Rectal smooth muscle tissue (tissue), 1 donor: ENCODE results near the gene CIT.

Source experiments
- H3K27ac ChIP-seq: one replicate; pipeline ENCODE4 v1.7.0; 2013; ENCODE audit warnings: low read depth, low read length, inconsistent platforms
- H3K27me3 ChIP-seq: one replicate; pipeline ENCODE4 v1.7.0; 2013; ENCODE audit warnings: low read length; ENCODE audit not compliant: control insufficient read depth, insufficient read depth
- H3K36me3 ChIP-seq: one replicate; pipeline ENCODE4 v1.7.0; 2013; ENCODE audit warnings: low read length; ENCODE audit not compliant: control insufficient read depth, insufficient read depth
- H3K4me1 ChIP-seq: one replicate; pipeline ENCODE4 v1.7.0; 2013; ENCODE audit warnings: low read length; ENCODE audit not compliant: control insufficient read depth, insufficient read depth
- H3K4me3 ChIP-seq: one replicate; pipeline ENCODE4 v1.7.0; 2013; ENCODE audit warnings: low read length
- H3K9ac ChIP-seq: one replicate; pipeline ENCODE4 v1.7.0; 2013; ENCODE audit warnings: low read length

The CIT gene, protein sequence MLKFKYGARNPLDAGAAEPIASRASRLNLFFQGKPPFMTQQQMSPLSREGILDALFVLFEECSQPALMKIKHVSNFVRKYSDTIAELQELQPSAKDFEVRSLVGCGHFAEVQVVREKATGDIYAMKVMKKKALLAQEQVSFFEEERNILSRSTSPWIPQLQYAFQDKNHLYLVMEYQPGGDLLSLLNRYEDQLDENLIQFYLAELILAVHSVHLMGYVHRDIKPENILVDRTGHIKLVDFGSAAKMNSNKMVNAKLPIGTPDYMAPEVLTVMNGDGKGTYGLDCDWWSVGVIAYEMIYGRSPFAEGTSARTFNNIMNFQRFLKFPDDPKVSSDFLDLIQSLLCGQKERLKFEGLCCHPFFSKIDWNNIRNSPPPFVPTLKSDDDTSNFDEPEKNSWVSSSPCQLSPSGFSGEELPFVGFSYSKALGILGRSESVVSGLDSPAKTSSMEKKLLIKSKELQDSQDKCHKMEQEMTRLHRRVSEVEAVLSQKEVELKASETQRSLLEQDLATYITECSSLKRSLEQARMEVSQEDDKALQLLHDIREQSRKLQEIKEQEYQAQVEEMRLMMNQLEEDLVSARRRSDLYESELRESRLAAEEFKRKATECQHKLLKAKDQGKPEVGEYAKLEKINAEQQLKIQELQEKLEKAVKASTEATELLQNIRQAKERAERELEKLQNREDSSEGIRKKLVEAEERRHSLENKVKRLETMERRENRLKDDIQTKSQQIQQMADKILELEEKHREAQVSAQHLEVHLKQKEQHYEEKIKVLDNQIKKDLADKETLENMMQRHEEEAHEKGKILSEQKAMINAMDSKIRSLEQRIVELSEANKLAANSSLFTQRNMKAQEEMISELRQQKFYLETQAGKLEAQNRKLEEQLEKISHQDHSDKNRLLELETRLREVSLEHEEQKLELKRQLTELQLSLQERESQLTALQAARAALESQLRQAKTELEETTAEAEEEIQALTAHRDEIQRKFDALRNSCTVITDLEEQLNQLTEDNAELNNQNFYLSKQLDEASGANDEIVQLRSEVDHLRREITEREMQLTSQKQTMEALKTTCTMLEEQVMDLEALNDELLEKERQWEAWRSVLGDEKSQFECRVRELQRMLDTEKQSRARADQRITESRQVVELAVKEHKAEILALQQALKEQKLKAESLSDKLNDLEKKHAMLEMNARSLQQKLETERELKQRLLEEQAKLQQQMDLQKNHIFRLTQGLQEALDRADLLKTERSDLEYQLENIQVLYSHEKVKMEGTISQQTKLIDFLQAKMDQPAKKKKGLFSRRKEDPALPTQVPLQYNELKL (N-terminal part only)

DNA sequence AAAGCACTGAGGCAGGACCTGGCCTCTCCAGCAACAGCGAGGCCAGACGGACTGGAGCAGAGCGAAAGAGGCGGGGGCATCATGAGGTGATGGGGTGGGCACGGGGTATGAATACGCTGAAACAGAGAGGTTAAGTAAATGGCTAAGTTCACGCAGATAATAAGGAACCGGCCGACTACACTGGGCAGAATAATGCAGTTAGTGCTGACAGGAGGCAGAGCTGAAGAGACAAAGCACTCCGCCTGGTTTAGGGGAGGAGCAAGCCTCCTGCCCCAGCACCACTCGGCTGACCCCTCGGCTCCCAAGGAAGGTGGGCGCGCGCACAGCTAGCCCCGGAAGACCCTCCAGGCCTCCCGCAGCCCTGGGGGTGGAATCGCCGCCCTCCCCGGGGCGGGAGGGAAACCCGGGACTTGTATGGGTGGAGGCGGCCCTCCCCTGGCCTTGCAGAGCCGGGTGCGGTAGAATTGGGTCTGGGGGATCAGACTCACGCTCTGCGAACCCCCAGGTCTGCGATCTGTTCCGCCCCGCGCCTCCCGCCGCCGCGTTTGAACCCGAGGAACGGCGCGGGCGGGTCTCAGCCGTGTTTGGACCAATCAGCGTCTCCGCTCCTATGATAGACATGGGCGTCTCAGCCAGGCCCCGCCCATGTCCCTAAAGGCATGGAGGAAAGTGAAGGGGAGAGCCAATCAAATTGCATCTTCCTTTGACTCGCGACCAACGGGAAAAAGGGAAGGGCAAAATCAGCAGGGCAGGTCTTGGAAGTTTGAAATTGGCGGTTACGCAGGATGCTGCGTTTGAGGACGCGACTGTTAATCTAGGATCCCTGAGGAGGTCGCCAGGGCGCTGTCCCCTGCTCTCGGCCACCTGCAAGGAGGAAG is at the start of gene CIT:
CIT (minus strand) TSS at position 560 of the 878 bp plus-strand sequence. CDS start 1,152 bp downstream, outside the sequence.
- Histone ChIP-seq H3K27me3 (no peaks in the 10 kb centered on the region), H3K4me1 (no peaks in the 10 kb centered on the region), H3K36me3 (no peaks in the 10 kb centered on the region), H3K27ac (no peak within 1 kb of the TSS), H3K9ac (no peak within 1 kb of the TSS), H3K4me3 (peak within 1 kb of the TSS; percentile 67)

DNA sequence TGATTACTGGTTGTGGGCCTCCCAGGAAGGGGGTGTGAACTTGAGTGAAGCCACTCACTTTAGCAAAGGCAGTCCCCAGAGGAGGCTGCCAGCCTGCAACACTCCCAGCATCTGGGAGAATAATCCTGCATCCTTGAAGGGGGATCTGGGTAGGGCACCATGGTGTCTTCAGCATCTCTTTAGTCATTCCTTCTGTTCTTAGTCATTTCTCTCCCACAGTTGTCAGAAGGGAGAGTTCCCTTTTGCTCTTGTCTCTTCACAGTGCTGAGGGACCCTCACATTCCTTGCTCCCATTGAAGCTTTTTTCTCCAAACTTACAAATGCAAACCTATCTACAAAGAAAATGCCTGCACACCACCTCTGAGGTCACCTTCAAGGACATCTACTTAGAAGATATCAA is 48.1 kb upstream of the CIT start:
- no peaks in the 10 kb centered on the region for H3K4me1 ChIP-seq
- no peak overlapping the region for H3K4me3 ChIP-seq
- no peak overlapping the region for H3K9ac ChIP-seq
- no peak overlapping the region for H3K27ac ChIP-seq
- no peaks in the 10 kb centered on the region for H3K36me3 ChIP-seq
- no peaks in the 10 kb centered on the region for H3K27me3 ChIP-seq

DNA sequence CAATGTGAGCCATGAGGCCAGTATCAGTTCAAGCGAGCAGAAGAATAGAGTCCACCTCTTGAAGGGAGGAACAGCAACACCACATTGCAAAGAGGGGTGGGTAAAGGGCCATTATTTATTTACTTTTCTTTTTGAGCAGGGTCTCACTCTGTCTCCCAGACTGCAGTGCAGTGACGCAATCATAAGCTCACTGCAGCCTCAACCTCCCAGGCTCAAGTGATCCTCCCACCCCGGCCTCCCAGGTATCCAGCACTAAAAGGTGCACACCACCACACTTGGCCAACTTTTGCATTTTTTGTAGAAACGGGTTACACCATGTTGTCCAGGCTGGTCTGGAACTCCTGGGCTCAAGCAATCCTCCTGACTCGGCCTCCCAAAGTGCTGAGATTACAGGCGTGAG is 42.9 kb upstream of the CIT start:
- H3K9ac ChIP-seq = no peak overlapping the region
- no peaks in the 10 kb centered on the region for H3K4me1 ChIP-seq
- H3K27ac ChIP-seq = no peak overlapping the region
- no peaks in the 10 kb centered on the region for H3K36me3 ChIP-seq
- no peaks in the 10 kb centered on the region for H3K27me3 ChIP-seq
- no peak overlapping the region for H3K4me3 ChIP-seq

DNA sequence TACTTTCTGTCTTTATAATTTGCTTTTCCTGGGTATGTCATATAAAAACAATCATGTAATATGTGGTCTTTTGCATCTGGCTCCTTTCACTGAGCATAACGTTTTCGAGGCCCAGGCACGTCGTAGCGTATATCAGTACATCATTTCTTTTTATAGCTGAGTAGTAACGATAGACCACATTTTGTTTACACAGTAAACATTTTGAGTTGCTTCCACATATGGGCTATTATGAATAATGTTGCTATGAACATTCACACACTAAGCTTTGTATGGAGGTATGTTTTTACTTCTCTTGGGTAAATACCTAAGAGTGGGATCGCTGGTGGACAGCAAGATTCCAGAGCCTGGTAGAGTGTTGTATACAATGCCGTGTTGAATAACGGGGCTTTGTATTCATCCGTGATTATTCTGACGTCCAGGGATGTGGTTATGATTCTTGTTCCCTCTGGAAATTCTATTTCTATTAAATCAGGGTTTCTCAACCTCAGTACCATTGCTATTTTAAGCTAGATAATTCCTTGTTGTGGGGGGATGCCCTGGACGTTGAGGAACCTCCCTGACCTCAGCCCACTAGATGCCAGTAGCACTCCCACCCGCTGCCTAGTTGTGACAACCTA is 38.9 kb upstream of the CIT start:
- H3K4me3 ChIP-seq = no peak overlapping the region
- H3K27me3 ChIP-seq = no peaks in the 10 kb centered on the region
- H3K4me1 ChIP-seq = no peaks in the 10 kb centered on the region
- no peak overlapping the region for H3K9ac ChIP-seq
- no peak overlapping the region for H3K27ac ChIP-seq
- no peaks in the 10 kb centered on the region for H3K36me3 ChIP-seq

DNA sequence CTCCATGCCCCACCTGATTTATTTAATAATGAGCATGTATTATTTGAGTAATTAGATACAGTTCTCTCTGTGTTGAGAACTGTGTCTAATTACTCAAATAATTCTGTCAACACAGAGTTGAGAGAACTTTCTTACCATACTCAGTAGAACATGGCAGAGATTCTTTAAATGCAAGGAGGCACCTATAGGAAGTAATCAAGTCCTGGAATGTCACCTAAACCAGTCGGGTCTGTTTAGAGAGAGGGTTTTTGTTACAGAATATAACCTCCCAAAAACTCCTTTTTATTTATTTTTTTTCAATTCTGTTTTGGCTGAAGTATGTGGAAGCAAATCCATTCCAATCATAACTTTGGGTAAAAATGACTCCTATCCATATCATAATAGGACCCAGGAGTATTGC is 37.5 kb upstream of the CIT start:
- Histone ChIP-seq H3K9ac (no peak overlapping the region), H3K4me1 (no peaks in the 10 kb centered on the region), H3K4me3 (no peak overlapping the region), H3K27ac (no peak overlapping the region), H3K36me3 (no peaks in the 10 kb centered on the region), H3K27me3 (no peaks in the 10 kb centered on the region)

DNA sequence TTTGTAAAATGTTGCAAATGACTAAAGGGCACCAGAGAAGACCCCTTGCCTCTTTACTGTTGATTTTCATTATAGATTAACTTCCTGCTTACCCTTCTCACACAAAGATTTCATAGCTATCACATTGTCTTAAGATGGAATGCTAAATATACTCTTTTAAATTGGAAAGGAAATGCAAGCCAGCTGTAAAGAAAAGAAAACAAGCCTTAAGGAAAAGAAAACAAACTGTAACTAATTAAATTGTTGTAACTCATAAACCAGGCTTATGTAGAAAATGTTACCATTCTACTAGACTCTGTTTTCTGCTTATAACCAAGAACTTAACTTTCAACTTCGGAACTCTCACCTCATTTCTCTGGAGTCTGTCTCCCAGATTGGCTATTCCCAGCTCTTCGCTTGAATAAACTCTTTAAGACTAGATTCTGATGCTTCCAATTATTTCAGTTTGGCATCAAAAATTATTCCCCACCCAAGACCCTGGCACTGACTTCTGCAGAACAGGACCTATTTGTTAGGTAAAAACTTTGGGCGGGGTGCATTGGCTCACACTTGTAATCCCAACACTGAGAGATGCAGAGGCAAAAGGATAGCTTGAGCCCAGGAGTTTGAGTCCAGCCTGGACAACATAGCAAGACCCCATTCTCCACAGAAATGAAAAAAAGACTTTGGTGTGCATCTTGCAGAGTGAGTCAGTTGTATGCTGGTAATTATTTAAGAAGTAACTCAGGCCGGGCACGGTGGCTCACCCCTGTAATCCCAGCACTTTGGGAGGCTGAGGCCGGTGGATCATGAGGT is 36.6 kb upstream of the CIT start:
- no peak overlapping the region for H3K27ac ChIP-seq
- no peak overlapping the region for H3K4me3 ChIP-seq
- H3K4me1 ChIP-seq = no peaks in the 10 kb centered on the region
- H3K9ac ChIP-seq = no peak overlapping the region
- H3K36me3 ChIP-seq = no peaks in the 10 kb centered on the region
- no peaks in the 10 kb centered on the region for H3K27me3 ChIP-seq

DNA sequence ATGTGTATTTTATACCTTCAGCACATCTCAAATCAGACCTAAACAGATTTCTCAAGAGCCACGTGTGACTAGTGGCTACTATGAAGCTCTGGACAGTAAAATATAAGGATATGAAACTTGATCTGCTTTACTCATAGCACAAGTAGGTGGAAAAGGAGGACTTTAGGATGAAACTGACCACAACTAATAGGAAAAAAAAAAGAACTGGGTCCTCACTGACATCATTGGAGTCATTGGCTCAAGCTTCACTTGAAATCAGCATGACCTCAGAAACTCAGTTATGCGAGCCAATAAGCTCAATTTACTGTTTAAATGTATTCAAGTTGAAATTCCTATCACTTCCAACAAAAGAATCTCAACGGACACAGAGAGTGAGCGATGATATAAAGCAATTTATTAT is 34.1 kb upstream of the CIT start:
- Histone ChIP-seq H3K27me3 (no peaks in the 10 kb centered on the region), H3K4me3 (no peak overlapping the region), H3K9ac (no peak overlapping the region), H3K27ac (no peak overlapping the region), H3K36me3 (no peaks in the 10 kb centered on the region), H3K4me1 (no peaks in the 10 kb centered on the region)

DNA sequence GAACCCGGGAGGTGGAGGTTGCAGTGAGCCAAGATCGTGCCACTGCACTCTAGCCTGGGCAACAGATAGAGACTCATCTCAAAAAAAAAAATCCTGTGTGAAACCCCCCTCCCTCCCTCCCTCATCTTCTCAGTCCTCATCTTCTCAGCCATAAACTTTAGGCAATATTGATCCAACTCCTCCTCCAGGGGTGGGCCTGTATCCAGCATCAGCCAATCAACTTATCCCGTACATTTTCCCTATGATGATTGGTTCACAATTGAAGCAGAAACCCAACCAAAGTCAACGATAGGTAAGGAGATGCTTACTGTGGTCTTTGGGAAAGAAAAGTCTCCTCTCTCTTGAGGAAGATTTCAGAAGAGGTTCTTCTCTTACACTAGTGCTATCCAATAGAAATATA is 33.5 kb upstream of the CIT start:
- no peaks in the 10 kb centered on the region for H3K4me1 ChIP-seq
- no peak overlapping the region for H3K4me3 ChIP-seq
- H3K9ac ChIP-seq = no peak overlapping the region
- H3K27me3 ChIP-seq = no peaks in the 10 kb centered on the region
- no peak overlapping the region for H3K27ac ChIP-seq
- H3K36me3 ChIP-seq = no peaks in the 10 kb centered on the region

DNA sequence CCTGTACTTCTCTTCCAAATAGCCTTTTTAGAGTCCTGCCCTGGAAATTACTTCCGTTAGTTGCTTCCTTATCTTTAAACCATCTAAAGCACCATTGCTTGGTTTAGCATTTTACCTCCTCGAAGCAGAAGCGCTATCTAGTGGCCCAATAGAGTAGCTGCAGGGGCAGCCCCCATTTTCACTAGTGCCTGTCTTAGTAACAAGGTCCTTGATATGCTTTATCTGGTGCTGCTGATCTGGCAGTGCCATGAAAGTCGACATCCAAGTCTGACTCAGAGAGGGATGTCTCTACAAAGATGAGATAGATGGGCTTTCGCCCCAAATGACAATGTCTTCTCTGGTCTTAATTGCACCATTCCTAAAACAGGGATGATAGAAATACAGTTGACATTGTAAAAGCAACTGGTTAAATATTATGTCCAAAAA is 25.0 kb upstream of the CIT start:
- no peak overlapping the region for H3K27ac ChIP-seq
- H3K36me3 ChIP-seq = no peaks in the 10 kb centered on the region
- no peak overlapping the region for H3K9ac ChIP-seq
- no peak overlapping the region for H3K4me3 ChIP-seq
- no peaks in the 10 kb centered on the region for H3K4me1 ChIP-seq
- H3K27me3 ChIP-seq = no peaks in the 10 kb centered on the region

DNA sequence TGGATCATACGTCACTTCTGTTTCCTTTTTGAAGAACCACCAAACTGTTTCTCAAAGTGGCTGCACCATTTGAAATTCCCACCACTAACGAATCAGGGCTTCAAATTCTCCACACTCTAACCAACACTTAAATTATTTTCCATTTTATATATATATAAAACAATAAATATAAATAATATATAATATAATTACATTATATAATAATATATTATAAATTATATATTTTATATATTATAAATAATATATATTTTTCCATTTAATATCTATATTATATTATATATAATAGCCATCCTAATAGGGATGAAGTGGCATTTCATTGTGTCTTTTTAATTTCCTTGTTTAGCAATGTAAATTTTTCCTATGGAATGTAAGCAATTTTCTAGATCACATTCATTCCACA is 24.6 kb upstream of the CIT start:
- H3K4me1 ChIP-seq = no peaks in the 10 kb centered on the region

DNA sequence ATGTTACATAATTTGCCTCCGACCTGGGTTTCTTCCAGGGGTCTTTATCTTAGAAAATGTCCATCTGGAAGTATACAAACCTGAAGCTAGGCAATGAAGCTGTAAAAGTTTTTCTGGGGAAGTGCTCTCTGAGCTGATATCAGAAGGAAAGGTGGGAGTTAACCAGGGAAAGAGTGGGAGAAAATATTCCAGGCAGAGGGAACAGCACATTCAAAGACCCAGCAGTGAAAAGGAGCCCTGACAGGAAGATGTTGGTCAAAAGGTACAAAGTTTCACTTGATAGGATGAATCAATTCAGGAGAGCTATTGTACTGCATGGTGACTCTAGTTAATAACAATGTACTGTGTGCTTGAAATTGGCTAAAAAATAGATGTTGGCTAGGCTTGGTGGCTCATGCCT is 17.8 kb upstream of the CIT start:
- no peaks in the 10 kb centered on the region for H3K4me1 ChIP-seq
- H3K36me3 ChIP-seq = no peaks in the 10 kb centered on the region
- no peak overlapping the region for H3K9ac ChIP-seq
- no peaks in the 10 kb centered on the region for H3K27me3 ChIP-seq
- H3K27ac ChIP-seq = no peak overlapping the region
- no peak overlapping the region for H3K4me3 ChIP-seq

More for the DNA sequence above, 24.6 kb upstream of the CIT start:
- no peak overlapping the region for H3K9ac ChIP-seq
- no peak overlapping the region for H3K4me3 ChIP-seq
- H3K27ac ChIP-seq = no peak overlapping the region
- no peaks in the 10 kb centered on the region for H3K27me3 ChIP-seq
- H3K36me3 ChIP-seq = no peaks in the 10 kb centered on the region
